Spleen (tissue), 7 donors: ENCODE data around the gene SLC28A2.

Source experiments
- CTCF ChIP-seq, 11 experiments: fragments of 200-600 bp in 7 of 11; fragments of 450-650 bp in 4 of 11; sonication (generic) in 4 of 11; IDR thresholded peaks in 8 of 11; conservative IDR thresholded peaks in 3 of 11; 1 replicate in 7 of 11; 2 replicates in 4 of 11; pipeline versions ENCODE4 v1.4.0 to v1.8.0; 2016 to 2021; ENCODE audit warnings: antibody characterized with exemption in 11 of 11, inconsistent platforms in 4 of 11, mild to moderate bottlenecking in 1 of 11
- POLR2A ChIP-seq, 3 donors: fragments of 450-650 bp; IDR thresholded peaks; one replicate each; pipeline ENCODE4 v1.5.1; 2017; ENCODE audit warnings: antibody characterized with exemption in 3 of 3, mild to moderate bottlenecking in 1 of 3
- POLR2AphosphoS5 ChIP-seq, 3 donors: sonication (generic); formaldehyde crosslinking; IDR thresholded peaks; one replicate each; pipeline ENCODE4 v1.5.1; 2017; ENCODE audit warnings: antibody characterized with exemption in 3 of 3
- donor health status: DM: no; HTN: no; CAD: no; lungs with moderate emphysema.
- donor health status: DM: no; HTN: no; CAD: no.
- donor health status: DM: no; HTN: no; CAD: no.

DNA sequence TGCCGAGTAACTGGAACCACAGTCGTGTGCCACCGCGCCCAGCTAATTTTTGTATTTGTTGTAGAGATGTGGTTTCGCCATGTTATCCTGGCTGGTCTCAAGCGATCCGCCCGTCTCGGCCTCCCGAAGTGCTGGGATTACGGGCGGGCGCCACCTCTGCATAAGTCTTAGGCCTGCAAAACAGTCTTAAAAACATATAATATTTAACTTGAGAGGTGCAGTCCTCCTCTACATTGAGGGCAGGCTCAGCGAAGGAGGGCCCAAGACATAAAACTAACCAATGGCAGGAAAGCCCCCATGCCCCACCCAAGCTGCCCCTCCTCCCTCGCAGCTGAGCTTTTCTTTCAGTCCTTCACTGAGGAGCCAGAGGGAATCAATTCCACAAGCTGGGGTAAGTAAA, at the start of gene SLC28A2:
- TF ChIP-seq CTCF (IDR thresholded peaks at IDR 0.05 in 8 of 11, conservative IDR thresholded peaks at IDR 0.05 in 3 of 11) (no peak), POLR2AphosphoS5 (IDR thresholded peaks at IDR 0.05) (no peak), POLR2A (IDR thresholded peaks at IDR 0.05) (no peak)
